Cardiac muscle cell (in vitro differentiated cells and primary cell): ENCODE results near the gene GDPD5. TPM values are rescaled to one million over a fixed set of nuclear protein-coding genes. Genes with fewer than 3 reads are reported as not detected.

Experiments used
- DNase-seq, 2 donors: peaks; one replicate each; pipeline versions ENCODE4 v3.0.0 to v3.0.0-alpha.2; 2010 to 2017; ENCODE audit warnings: low read depth in 1 of 2, low spot score in 1 of 2
- H3K27ac ChIP-seq: fragments of 200-600 bp; sonication (generic); 2 replicates; pipeline ENCODE4 v1.5.1; 2016
- H3K27me3 ChIP-seq: fragments of 200-600 bp; sonication (generic); 2 replicates; pipeline ENCODE4 v1.6.0; 2016; ENCODE audit warnings: control low read depth
- H3K36me3 ChIP-seq: fragments of 200-600 bp; sonication (generic); 2 replicates; pipeline ENCODE4 v1.5.1; 2016; ENCODE audit warnings: control low read depth
- H3K4me1 ChIP-seq: fragments of 200-600 bp; sonication (generic); 2 replicates; pipeline ENCODE4 v1.8.1; 2017; ENCODE audit warnings: low read depth, mild to moderate bottlenecking, mixed run types
- H3K4me3 ChIP-seq: fragments of 200-600 bp; sonication (generic); 2 replicates; pipeline ENCODE4 v1.5.1; 2016; ENCODE audit warnings: mild to moderate bottlenecking
- H3K9me3 ChIP-seq: fragments of 200-600 bp; sonication (generic); 2 replicates; pipeline ENCODE4 v1.5.1; 2017; ENCODE audit warnings: low read depth, mild to moderate bottlenecking, control low read depth
- polyA plus RNA-seq: library from polyadenylated mRNA; unstranded; fragments of >200 nt; fragmentation: Nextera tagmentation; extraction: Ambion mirVana; gene quantifications from 2 replicates; pipeline ENCODE4 v1.2.1, GENCODE V29; 2016
- total RNA-seq: library from RNA; depleted of rRNA; stranded (reverse); fragments of >200 nt; gene quantifications from 2 replicates; pipeline ENCODE4 v1.2.3, GENCODE V29; 2016
- TF ChIP-seq, protein P1 (sequence below): IDR thresholded peaks from 2 replicates; pipeline ENCODE4 v1.5.1; 2012; ENCODE audit warnings: low read depth, mild to moderate bottlenecking, low read length

GDPD5 gene, protein sequence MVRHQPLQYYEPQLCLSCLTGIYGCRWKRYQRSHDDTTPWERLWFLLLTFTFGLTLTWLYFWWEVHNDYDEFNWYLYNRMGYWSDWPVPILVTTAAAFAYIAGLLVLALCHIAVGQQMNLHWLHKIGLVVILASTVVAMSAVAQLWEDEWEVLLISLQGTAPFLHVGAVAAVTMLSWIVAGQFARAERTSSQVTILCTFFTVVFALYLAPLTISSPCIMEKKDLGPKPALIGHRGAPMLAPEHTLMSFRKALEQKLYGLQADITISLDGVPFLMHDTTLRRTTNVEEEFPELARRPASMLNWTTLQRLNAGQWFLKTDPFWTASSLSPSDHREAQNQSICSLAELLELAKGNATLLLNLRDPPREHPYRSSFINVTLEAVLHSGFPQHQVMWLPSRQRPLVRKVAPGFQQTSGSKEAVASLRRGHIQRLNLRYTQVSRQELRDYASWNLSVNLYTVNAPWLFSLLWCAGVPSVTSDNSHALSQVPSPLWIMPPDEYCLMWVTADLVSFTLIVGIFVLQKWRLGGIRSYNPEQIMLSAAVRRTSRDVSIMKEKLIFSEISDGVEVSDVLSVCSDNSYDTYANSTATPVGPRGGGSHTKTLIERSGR
- total RNA-seq (5.8 and 19.4 TPM in 2 replicates), polyA plus RNA-seq (6.6 and 16.6 TPM in 2 replicates)

DNA sequence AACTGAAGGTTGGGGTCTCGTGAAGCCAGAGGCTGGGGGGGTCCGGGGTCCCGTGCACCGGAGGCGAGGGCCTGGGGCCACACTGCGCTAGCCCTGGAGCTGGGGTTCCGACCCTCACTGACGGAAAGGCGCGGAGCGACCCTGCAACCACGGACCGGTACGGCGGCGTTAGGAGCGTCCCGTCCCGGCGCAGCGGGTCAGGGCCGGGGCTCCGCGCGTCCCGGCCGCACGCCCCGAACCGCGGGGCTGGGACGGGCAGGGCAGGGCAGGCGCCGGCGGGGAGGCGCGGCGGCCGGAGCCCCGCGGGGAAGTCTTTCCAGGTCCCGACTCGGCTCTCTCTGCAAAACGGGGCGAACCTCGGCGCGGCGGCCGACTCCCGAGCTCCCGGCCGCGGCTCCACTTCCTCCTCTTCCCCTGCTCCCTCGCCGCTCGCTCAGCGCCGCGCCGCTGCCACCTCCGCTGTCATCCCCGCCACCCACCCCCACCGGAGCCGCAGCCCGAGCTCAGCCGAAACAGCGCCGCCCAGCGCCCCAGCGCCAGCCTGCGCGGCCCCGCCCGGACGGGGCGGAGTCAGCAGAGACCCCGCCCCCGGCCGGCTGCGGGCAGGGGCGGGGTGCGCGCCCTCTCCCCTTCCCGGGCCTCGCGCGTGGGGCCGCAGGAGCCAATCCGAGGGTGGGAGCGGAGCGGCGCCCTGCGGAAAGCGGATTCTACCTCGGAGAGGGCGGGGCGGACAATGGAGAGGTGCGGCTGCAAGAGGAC lies at the start of gene GDPD5:
Gene GDPD5, minus strand, starts transcription at position 509 of the 759 bp plus-strand sequence. CDS start 48,206 bp downstream, outside the sequence.
- TF ChIP-seq, protein P1, sequence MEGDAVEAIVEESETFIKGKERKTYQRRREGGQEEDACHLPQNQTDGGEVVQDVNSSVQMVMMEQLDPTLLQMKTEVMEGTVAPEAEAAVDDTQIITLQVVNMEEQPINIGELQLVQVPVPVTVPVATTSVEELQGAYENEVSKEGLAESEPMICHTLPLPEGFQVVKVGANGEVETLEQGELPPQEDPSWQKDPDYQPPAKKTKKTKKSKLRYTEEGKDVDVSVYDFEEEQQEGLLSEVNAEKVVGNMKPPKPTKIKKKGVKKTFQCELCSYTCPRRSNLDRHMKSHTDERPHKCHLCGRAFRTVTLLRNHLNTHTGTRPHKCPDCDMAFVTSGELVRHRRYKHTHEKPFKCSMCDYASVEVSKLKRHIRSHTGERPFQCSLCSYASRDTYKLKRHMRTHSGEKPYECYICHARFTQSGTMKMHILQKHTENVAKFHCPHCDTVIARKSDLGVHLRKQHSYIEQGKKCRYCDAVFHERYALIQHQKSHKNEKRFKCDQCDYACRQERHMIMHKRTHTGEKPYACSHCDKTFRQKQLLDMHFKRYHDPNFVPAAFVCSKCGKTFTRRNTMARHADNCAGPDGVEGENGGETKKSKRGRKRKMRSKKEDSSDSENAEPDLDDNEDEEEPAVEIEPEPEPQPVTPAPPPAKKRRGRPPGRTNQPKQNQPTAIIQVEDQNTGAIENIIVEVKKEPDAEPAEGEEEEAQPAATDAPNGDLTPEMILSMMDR = peak; percentile 36
- peak; percentile 86 to 93 for DNase-seq
- Histone ChIP-seq H3K36me3 (no peaks in the 10 kb centered on the region), H3K9me3 (no peaks in the 10 kb centered on the region), H3K27ac (no peak within 1 kb of the TSS), H3K4me1 (peaks cover 17% of the 10 kb centered on the region), H3K27me3 (peaks cover 28% of the 10 kb centered on the region), H3K4me3 (peak within 1 kb of the TSS; percentile 68)

DNA sequence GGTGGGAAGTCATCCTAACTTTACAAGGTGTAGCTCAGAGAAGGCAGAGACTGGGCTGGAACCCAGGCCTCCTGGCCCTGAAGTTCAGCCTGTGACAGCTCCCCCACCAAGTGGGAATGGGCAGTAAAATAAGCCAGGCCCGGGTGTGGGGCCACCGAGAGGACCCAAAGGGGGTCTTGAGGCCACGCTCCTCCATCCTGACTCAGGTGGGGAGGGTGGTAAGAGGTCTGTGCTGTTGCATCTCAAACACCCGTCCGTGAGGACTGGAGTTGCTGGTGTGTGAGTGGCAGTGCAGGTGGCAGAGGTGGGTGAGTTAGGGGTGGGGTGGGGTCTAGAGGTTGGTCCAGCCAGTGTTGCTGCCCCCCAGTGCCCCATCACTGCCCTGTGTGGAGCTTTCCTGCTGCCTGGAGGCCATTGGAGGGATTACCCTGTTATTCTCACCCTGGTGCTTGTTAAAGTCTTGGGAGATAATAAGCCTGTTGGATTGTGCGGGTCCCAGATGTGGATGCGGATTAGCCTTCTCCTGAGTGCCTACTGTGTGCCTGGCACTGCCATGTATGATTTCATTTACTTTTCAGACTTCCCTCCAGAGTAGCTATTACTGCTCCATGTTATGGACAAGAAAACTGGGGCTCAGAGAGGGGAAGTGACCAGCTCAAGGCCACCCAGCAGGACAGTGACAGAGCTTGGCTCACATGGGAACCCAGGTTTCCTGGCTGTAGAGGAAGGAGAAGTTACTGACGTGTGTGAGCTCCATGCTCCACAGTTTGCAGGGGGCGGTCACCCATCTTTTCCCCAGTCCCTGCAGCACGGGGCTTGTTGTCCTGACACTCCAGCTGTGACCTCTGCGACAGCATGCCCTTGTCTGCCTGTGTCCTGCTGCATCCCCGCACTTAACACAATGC lies 49.2 kb upstream of the GDPD5 start:
- H3K4me1 ChIP-seq = no peaks in the 10 kb centered on the region
- TF ChIP-seq, protein P1 = peak; percentile 41
- peaks cover 45% of the 10 kb centered on the region for H3K36me3 ChIP-seq
- no peak for DNase-seq
- no peaks in the 10 kb centered on the region for H3K27me3 ChIP-seq
- peak overlapping the region; percentile 74 for H3K27ac ChIP-seq
- no peaks in the 10 kb centered on the region for H3K9me3 ChIP-seq
- no peak overlapping the region for H3K4me3 ChIP-seq

DNA sequence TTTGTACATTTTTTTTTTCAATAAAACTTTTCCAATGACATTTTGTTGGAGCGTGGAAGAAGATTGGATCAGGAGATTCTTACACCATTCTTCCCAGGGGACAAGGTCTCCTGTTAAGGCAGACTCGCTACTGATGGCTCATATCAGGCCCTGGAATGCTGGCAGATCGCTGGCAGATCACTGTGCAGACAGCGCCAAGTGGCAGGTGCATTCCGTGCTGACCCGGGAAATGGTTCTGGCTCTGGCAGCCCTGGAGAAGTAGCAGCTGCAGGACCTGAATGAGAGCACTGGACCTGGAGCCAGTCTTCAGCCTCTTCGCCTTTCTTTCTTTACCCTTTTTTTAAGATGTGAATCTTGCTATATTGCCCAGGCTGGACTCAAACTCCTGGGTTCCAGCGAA lies 47.0 kb upstream of the GDPD5 start:
- no peak for DNase-seq
- Histone ChIP-seq H3K36me3 (peaks cover 67% of the 10 kb centered on the region), H3K27me3 (no peaks in the 10 kb centered on the region), H3K4me1 (no peaks in the 10 kb centered on the region), H3K27ac (peak overlapping the region; percentile 74), H3K4me3 (no peak overlapping the region), H3K9me3 (no peaks in the 10 kb centered on the region)
- TF ChIP-seq, protein P1 = no peak

DNA sequence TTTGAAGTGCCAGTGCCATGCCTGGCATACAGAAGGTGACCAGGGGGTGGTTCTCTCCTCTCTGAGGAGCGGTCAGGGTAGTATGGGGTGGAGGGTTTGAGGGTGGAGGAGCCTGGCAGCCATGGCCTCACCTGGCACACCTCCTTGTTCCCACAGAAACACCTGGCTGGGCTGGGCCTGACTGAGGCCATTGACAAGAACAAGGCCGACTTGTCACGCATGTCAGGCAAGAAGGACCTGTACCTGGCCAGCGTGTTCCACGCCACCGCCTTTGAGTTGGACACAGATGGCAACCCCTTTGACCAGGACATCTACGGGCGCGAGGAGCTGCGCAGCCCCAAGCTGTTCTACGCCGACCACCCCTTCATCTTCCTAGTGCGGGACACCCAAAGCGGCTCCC lies 45.9 kb upstream of the GDPD5 start:
- Histone ChIP-seq H3K4me1 (no peaks in the 10 kb centered on the region), H3K9me3 (no peaks in the 10 kb centered on the region), H3K4me3 (no peak overlapping the region), H3K36me3 (peaks cover 78% of the 10 kb centered on the region), H3K27me3 (no peaks in the 10 kb centered on the region), H3K27ac (peak overlapping the region; percentile 74)
- TF ChIP-seq, protein P1 = no peak
- no peak for DNase-seq
